A673 (cell line): ENCODE data around the gene F11R. TPM values are rescaled to one million over a fixed set of nuclear protein-coding genes. Genes with fewer than 3 reads are reported as not detected.

Experiments used
- BruUV-seq: library from RNA; stranded (reverse); fragments of 400-500 nt; replicated peaks from 2 replicates; lab custom pipeline; 2021; lab: Mats Ljungman, UMichigan
- CTCF ChIA-PET: fragments of 300-600 bp; sonication (Branson Sonifier 250); formaldehyde crosslinking; loops from one replicate; lab custom pipeline; 2022; ENCODE audit warnings: antibody characterized with exemption; lab: Charles Lee
- POLR2A ChIA-PET: fragments of 300-600 bp; sonication (Branson Sonifier 250); formaldehyde crosslinking; loops from one replicate; lab custom pipeline; 2022; ENCODE audit warnings: antibody characterized with exemption; ENCODE audit not compliant: low non-redundant PET; lab: Charles Lee
- DNase-seq: peaks from one replicate; pipeline ENCODE4 v3.0.0-alpha.2; 2015; ENCODE audit warnings: low spot score
- H3K27ac ChIP-seq: fragments of 200-600 bp; sonication (generic); 2 replicates; pipeline ENCODE4 v1.5.1; 2016; ENCODE audit warnings: mixed run types, low read depth, mild to moderate bottlenecking, mixed read lengths, antibody characterized with exemption, low read length; ENCODE audit not compliant: poor library complexity, severe bottlenecking
- H3K27me3 ChIP-seq: fragments of 200-600 bp; sonication (generic); replicated peaks from 2 replicates; pipeline ENCODE4 v1.6.1; 2017; ENCODE audit warnings: mixed run types, low read depth, mild to moderate bottlenecking, mixed read lengths, antibody characterized with exemption, low read length; ENCODE audit not compliant: insufficient read depth, poor library complexity
- H3K36me3 ChIP-seq: fragments of 200-600 bp; sonication (generic); 2 replicates; pipeline ENCODE4 v1.6.1; 2016; ENCODE audit warnings: mixed run types, mild to moderate bottlenecking, mixed read lengths, antibody characterized with exemption, low read length; ENCODE audit not compliant: insufficient read depth, poor library complexity, severe bottlenecking
- H3K4me1 ChIP-seq: fragments of 200-600 bp; sonication (generic); 2 replicates; pipeline ENCODE4 v1.6.1; 2017; ENCODE audit warnings: mixed run types, mild to moderate bottlenecking, mixed read lengths, antibody characterized with exemption, low read length; ENCODE audit not compliant: insufficient read depth, poor library complexity, severe bottlenecking
- H3K4me3 ChIP-seq: fragments of 200-600 bp; sonication (generic); 2 replicates; pipeline ENCODE4 v1.5.1; 2016; ENCODE audit warnings: low read depth, mixed run types, mild to moderate bottlenecking, mixed read lengths, low read length; ENCODE audit not compliant: poor library complexity, severe bottlenecking
- H3K9me3 ChIP-seq: fragments of 200-600 bp; sonication (generic); 2 replicates; pipeline ENCODE4 v1.6.1; 2016; ENCODE audit warnings: mixed run types, low read depth, mild to moderate bottlenecking, mixed read lengths, antibody characterized with exemption, low read length; ENCODE audit not compliant: poor library complexity, severe bottlenecking
- EZH2 ChIP-seq: fragments of 200-600 bp; sonication (generic); IDR thresholded peaks from 2 replicates; pipeline ENCODE4 v1.6.1; 2017; ENCODE audit warnings: borderline replicate concordance, low read depth, mild to moderate bottlenecking, mixed read lengths, antibody characterized with exemption, low read length; ENCODE audit not compliant: poor library complexity, severe bottlenecking
- intact Hi-C: fragments of 100-400 bp; cut with micrococcal nuclease; formaldehyde crosslinking; loops from one replicate; pipeline ENCODE4 v1.10.0; 2022; ENCODE audit not compliant: unreplicated experiment
- total RNA-seq: library from RNA; stranded (reverse); gene quantifications from 2 replicates; pipeline ENCODE4 v1.2.3, GENCODE V29; 2021
- TF ChIP-seq, protein P1 (sequence below): fragments of 300-800, 200-600 bp; sonication (generic); conservative IDR thresholded peaks from 2 replicates; pipeline ENCODE4 v1.5.1; 2017; ENCODE audit warnings: low read depth, mild to moderate bottlenecking, antibody characterized with exemption, low read length, moderate library complexity, mixed read lengths

The F11R gene
- total RNA-seq, 1 experiment from 2014 or later, result 2.3 TPM

DNA sequence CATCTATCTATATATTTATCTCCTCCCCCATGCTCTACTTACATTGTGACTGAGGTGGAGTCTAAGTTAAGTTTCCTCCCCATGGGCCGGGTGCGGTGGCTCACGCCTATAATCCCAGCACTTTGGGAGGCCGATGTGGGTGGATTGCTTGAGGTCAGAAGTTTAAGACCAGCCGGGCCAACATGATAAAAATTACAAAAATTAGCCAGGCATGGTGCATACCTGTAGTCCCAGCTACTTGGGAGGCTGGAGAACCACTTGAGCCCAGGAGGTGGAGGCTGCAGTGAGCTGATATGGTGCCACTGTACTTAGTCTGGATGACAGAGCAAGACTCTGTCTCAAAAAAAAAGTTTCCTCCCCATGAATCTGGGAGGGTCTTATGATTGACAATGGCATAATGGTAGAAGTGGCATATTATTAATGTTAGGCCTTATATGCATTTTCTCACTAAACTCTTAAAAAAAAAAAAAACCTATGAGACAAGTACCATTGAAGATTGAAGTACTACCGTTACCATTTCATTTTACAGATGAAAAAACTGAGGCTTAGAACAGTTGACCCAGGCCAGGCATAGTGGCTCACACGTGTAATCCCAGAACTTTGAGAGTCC, 11.2 kb downstream of the F11R start:
- no TSS peak for BruUV-seq
- ChIA-PET CTCF (no interaction called here), POLR2A (no interaction called here)

DNA sequence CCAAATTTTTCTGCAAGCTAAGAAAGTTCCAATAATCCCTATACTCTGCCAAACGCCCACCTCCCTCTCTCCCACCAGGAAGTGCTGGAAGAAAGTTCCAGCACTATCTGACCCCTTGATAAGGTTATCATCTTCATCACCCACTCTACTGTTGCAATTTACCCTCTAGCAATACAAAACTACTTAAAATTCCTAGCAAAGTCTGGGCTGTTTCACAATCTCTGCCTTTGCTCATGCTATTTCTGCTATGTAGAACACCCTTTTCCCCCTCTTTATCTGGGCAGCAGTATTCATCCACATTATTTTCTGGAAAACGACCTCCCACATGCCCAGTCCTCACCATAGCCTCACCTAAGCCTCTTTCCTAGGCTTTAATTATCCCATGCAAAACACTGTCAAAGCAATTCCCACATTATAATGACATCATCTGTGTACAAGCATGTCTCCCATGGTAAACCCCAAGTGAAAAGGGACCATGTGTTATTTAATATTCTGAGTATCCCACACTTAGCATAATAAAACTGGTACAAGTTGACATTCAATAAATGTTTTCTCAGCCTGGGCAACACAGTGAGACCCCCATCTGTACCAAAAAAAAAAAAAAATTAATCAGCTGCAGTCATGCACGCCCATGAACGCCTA, 12.0 kb downstream of the F11R start:
- Histone ChIP-seq H3K27me3 (no peaks in the 10 kb centered on the region), H3K36me3 (no peaks in the 10 kb centered on the region), H3K9me3 (no peaks in the 10 kb centered on the region), H3K4me3 (no peak overlapping the region), H3K4me1 (no peaks in the 10 kb centered on the region), H3K27ac (no peak overlapping the region)
- ChIA-PET CTCF (no interaction called here), POLR2A (no interaction called here)
- DNase-seq, result no peak
- no TSS peak for BruUV-seq
- no peak for TF ChIP-seq EZH2
- TF ChIP-seq, protein P1, sequence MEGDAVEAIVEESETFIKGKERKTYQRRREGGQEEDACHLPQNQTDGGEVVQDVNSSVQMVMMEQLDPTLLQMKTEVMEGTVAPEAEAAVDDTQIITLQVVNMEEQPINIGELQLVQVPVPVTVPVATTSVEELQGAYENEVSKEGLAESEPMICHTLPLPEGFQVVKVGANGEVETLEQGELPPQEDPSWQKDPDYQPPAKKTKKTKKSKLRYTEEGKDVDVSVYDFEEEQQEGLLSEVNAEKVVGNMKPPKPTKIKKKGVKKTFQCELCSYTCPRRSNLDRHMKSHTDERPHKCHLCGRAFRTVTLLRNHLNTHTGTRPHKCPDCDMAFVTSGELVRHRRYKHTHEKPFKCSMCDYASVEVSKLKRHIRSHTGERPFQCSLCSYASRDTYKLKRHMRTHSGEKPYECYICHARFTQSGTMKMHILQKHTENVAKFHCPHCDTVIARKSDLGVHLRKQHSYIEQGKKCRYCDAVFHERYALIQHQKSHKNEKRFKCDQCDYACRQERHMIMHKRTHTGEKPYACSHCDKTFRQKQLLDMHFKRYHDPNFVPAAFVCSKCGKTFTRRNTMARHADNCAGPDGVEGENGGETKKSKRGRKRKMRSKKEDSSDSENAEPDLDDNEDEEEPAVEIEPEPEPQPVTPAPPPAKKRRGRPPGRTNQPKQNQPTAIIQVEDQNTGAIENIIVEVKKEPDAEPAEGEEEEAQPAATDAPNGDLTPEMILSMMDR, result no peak
- intact Hi-C loops, result no loop called here

More for the DNA sequence above, 11.2 kb downstream of the F11R start:
- no peaks in the 10 kb centered on the region for H3K36me3 ChIP-seq
- no peak for TF ChIP-seq EZH2
- TF ChIP-seq, protein P1, result no peak
- H3K27ac ChIP-seq, result no peak overlapping the region
- H3K4me1 ChIP-seq, result no peaks in the 10 kb centered on the region
- no peaks in the 10 kb centered on the region for H3K9me3 ChIP-seq
- intact Hi-C loops, result no loop called here
- no peak for DNase-seq
- no peaks in the 10 kb centered on the region for H3K27me3 ChIP-seq
- H3K4me3 ChIP-seq, result no peak overlapping the region

DNA sequence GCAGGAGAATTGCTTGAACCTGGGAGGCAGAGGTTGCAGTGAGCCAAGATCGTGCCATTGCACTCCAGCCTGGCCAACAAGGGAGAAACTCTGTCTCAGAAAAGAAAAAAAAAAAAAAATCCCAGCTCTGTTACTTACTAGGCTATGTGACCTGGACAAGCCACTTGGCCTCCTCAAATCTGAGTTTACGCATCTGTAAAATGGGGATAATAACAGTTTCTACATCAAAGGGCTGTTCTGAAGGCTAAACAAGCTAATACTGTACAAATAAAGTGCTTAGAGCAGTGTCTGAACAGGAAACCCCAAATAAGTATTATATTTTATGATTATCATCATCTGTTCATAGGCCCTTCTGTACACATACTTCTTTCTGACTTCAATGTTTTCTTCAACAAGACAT, 13.6 kb downstream of the F11R start:
- CTCF ChIA-PET, result no interaction called here
- Histone ChIP-seq H3K27ac (no peak overlapping the region), H3K36me3 (no peaks in the 10 kb centered on the region), H3K27me3 (no peaks in the 10 kb centered on the region), H3K4me1 (no peaks in the 10 kb centered on the region), H3K4me3 (no peak overlapping the region), H3K9me3 (no peaks in the 10 kb centered on the region)
- no TSS peak for BruUV-seq
- intact Hi-C loops, result no loop called here
- TF ChIP-seq, protein P1, result no peak
- TF ChIP-seq EZH2, result no peak
- POLR2A ChIA-PET, result no interaction called here
- DNase-seq, result no peak
